Measurements from ENCODE around the gene GPM6B.

Gene GPM6B

GRCh38 chrX:13759152-13759718 is 57.7 kb downstream of the GPM6B start:
- TF ChIP-seq, protein P1, sequence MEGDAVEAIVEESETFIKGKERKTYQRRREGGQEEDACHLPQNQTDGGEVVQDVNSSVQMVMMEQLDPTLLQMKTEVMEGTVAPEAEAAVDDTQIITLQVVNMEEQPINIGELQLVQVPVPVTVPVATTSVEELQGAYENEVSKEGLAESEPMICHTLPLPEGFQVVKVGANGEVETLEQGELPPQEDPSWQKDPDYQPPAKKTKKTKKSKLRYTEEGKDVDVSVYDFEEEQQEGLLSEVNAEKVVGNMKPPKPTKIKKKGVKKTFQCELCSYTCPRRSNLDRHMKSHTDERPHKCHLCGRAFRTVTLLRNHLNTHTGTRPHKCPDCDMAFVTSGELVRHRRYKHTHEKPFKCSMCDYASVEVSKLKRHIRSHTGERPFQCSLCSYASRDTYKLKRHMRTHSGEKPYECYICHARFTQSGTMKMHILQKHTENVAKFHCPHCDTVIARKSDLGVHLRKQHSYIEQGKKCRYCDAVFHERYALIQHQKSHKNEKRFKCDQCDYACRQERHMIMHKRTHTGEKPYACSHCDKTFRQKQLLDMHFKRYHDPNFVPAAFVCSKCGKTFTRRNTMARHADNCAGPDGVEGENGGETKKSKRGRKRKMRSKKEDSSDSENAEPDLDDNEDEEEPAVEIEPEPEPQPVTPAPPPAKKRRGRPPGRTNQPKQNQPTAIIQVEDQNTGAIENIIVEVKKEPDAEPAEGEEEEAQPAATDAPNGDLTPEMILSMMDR (IDR thresholded peaks at IDR 0.05; ENCODE audit: low read depth, low read length) = no peak
- H3K4me3 ChIP-seq (ENCODE audit: low read depth, low read length) = no peak overlapping the region

- H3K4me3 ChIP-seq (ENCODE audit: low read depth, low read length) = no peak overlapping the region
- TF ChIP-seq, protein P1 (IDR thresholded peaks at IDR 0.05; ENCODE audit: low read depth, low read length) = no peak
Measured at GRCh38 chrX:13756381-13756780, 60.5 kb downstream of the GPM6B start.

DNA sequence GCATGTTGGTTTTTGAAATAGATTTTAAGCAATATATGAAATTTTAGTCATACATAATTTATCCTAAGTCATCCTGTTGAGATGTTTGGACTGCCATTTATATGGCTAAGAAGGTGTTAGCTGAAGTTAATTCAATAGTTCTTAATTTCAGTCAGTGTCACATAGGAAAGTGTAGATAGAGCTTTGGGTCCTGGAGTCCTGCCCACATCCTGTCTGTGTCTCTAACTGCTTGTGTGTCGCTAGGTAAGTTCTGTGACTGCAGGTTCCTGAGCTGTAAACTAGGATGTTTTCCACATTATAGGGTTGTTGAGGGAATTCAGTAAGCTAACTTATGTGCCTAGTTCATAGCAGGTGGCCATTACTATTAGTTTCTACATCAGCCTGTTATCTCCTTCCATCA is 61.6 kb downstream of the GPM6B start:
- TF ChIP-seq, protein P1 (IDR thresholded peaks at IDR 0.05; ENCODE audit: low read depth, low read length) = no peak
- no peak overlapping the region for H3K4me3 ChIP-seq (ENCODE audit: low read depth, low read length)

GRCh38 chrX:13754765-13755164 is 62.1 kb downstream of the GPM6B start:
- TF ChIP-seq, protein P1 (IDR thresholded peaks at IDR 0.05; ENCODE audit: low read depth, low read length) = no peak
- no peak overlapping the region for H3K4me3 ChIP-seq (ENCODE audit: low read depth, low read length)

DNA sequence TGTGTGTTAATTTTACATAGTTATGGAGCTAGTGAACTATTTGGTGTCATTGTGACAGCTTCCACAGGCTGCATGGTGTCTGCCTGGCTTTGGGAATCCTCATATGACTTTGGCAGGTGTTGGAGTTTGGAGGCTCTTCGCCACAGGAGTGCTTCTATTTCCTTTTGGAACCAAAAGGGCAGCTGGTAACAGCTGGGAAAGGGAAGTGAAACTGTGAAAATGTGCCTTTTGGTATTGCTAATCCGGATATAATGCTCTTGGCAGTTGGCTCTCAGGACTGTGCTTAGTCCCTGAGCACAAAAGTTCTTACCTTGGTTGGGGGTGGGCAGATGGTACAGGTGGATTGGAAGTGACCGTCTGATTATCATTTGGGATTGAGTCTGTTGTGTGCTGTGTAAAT is 64.2 kb downstream of the GPM6B start:
- no peak overlapping the region for H3K4me3 ChIP-seq (ENCODE audit: low read depth, low read length)
- TF ChIP-seq, protein P1 (IDR thresholded peaks at IDR 0.05; ENCODE audit: low read depth, low read length) = no peak

DNA sequence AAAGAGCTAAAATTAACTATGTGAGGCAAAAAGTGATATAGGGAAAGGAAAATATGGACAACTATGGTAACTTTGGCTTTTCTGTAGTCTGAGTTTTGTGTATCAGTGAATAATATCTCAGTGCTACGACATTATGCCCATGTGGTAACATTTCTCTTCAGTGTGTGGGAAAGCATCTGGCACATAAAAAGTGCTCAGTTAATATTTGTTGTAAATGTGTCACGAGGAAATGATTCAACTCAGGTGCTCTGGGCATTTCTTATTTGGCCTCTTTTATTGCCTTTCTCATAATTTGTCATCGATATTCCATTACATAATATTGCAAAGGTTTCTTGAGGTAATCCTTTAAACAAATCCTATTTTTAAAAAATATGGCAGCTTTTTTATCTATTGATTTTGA is 64.8 kb downstream of the GPM6B start:
- H3K4me3 ChIP-seq (ENCODE audit: low read depth, low read length) = no peak overlapping the region
- TF ChIP-seq, protein P1 (IDR thresholded peaks at IDR 0.05; ENCODE audit: low read depth, low read length) = no peak

- TF ChIP-seq, protein P1 (IDR thresholded peaks at IDR 0.05; ENCODE audit: low read depth, low read length) = no peak
- no peak overlapping the region for H3K4me3 ChIP-seq (ENCODE audit: low read depth, low read length)
Measured at GRCh38 chrX:13750812-13751211, 66.1 kb downstream of the GPM6B start.
